GM23248 (cell line): ENCODE results near the gene C22orf42. TPM values are rescaled to one million over a fixed set of nuclear protein-coding genes. Genes with fewer than 3 reads are reported as not detected.
"Not testable (repeated sequence)": the region's sequence is repeated elsewhere in the genome, so short reads cannot be mapped to it uniquely, and the experiment has no call there.

ENCODE experiments used
- DNase-seq: peaks from one replicate; pipeline ENCODE4 v3.0.0-alpha.2; 2015
- H2AFZ ChIP-seq: fragments of 200-600 bp; sonication (generic); 2 replicates; pipeline ENCODE4 v1.6.1; 2016; ENCODE audit warnings: antibody characterized with exemption
- H3F3A ChIP-seq: fragments of 200-600 bp; sonication (generic); 2 replicates; pipeline ENCODE4 v1.6.1; 2016; ENCODE audit warnings: mild to moderate bottlenecking, antibody characterized with exemption, mixed run types; ENCODE audit not compliant: insufficient read depth
- H3K27ac ChIP-seq: fragments of 200-600 bp; sonication (generic); 2 replicates; pipeline ENCODE4 v1.5.1; 2016; ENCODE audit warnings: mild to moderate bottlenecking
- H3K27me3 ChIP-seq: fragments of 200-600 bp; sonication (generic); replicated peaks from 2 replicates; pipeline ENCODE4 v1.6.1; 2016; ENCODE audit warnings: mild to moderate bottlenecking; ENCODE audit not compliant: insufficient read depth
- H3K36me3 ChIP-seq: fragments of 200-600 bp; sonication (generic); 2 replicates; pipeline ENCODE4 v1.6.1; 2016; ENCODE audit warnings: low read depth, mild to moderate bottlenecking
- H3K4me1 ChIP-seq: fragments of 200-600 bp; sonication (generic); 2 replicates; pipeline ENCODE4 v1.6.1; 2016; ENCODE audit warnings: mild to moderate bottlenecking; ENCODE audit not compliant: insufficient read depth
- H3K4me2 ChIP-seq: fragments of 200-600 bp; sonication (generic); one replicate; pipeline ENCODE4 v1.6.1; 2016; ENCODE audit warnings: mild to moderate bottlenecking; ENCODE audit not compliant: unreplicated experiment
- H3K4me3 ChIP-seq: fragments of 200-600 bp; sonication (generic); 2 replicates; pipeline ENCODE4 v1.5.1; 2016; ENCODE audit warnings: mild to moderate bottlenecking
- H3K79me2 ChIP-seq: fragments of 200-600 bp; sonication (generic); 2 replicates; pipeline ENCODE4 v1.6.1; 2016; ENCODE audit warnings: mild to moderate bottlenecking; ENCODE audit not compliant: insufficient read depth
- H3K9ac ChIP-seq: fragments of 200-600 bp; sonication (generic); 2 replicates; pipeline ENCODE4 v1.6.1; 2016; ENCODE audit warnings: mild to moderate bottlenecking
- H3K9me2 ChIP-seq: fragments of 200-600 bp; sonication (generic); 2 replicates; pipeline ENCODE4 v1.6.1; 2016; ENCODE audit warnings: mixed run types, mild to moderate bottlenecking, moderate library complexity; ENCODE audit not compliant: insufficient read depth
- H3K9me3 ChIP-seq: fragments of 200-600 bp; sonication (generic); one replicate; pipeline ENCODE4 v1.6.1; 2017; ENCODE audit warnings: low read depth
- H4K20me1 ChIP-seq: fragments of 200-600 bp; sonication (generic); 2 replicates; pipeline ENCODE4 v1.6.0; 2016; ENCODE audit not compliant: insufficient read depth
- EZH2 ChIP-seq: fragments of 200-600 bp; sonication (generic); IDR thresholded peaks from 2 replicates; pipeline ENCODE4 v1.6.1; 2018; ENCODE audit warnings: antibody characterized with exemption, mild to moderate bottlenecking; ENCODE audit not compliant: insufficient read depth, poor library complexity, severe bottlenecking
- EZH2phosphoT487 ChIP-seq: fragments of 200-600 bp; sonication (generic); IDR thresholded peaks from 2 replicates; pipeline ENCODE4 v1.6.1; 2018; ENCODE audit warnings: antibody characterized with exemption, moderate library complexity, mild to moderate bottlenecking, low read depth; ENCODE audit not compliant: insufficient read depth
- WGBS, 2 experiments: methylation state at CpG; one replicate each; pipeline ENCODE4 v1.1.6; 2015 to 2017; ENCODE audit warnings: low lambda C conversion rate in 2 of 2, low coverage in 1 of 2; ENCODE audit errors: missing lambda C conversion rate in 2 of 2; 5-methylcytosine and 5-hydroxymethylcytosine counted together
- in situ Hi-C: fragments of 300-500 bp; cut with MboI; formaldehyde crosslinking; loops from 2 replicates; pipeline ENCODE4 v1.15.0; 2020
- polyA plus RNA-seq: library from polyadenylated mRNA; unstranded; fragments of >200 nt; fragmentation: Nextera tagmentation; extraction: Ambion mirVana; gene quantifications from 2 replicates; pipeline ENCODE4 v1.2.1, GENCODE V29; 2016
- total RNA-seq: library from RNA; depleted of rRNA; stranded (reverse); fragments of >200 nt; shearing (Covaris generic); gene quantifications from 2 replicates; pipeline ENCODE4 v1.2.3, GENCODE V29; 2014

The C22orf42 gene
- total and polyA plus RNA-seq, 2 experiments from 2014 or later, result not detected

DNA sequence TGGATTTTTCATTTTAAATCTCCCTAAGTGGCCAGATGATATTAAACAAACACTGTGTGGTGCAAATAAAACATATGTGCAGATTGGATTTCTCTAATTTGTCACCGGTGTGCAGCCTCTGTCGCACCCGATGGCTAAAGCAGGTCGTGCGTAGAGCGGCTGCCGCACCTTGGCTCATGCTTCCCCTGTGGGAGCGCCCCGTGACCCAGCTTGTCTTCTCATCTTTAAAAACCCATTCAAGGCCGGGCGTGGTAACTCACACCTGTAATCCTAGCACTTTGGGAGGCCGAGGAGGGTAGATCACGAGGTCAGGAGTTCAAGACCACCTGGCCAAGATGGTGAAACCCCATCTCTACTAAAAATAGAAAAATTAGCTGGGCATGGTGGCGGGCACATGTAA lies 24.3 kb downstream of the C22orf42 start:
- H3K27ac ChIP-seq, in situ Hi-C loops: not testable (repeated sequence)

DNA sequence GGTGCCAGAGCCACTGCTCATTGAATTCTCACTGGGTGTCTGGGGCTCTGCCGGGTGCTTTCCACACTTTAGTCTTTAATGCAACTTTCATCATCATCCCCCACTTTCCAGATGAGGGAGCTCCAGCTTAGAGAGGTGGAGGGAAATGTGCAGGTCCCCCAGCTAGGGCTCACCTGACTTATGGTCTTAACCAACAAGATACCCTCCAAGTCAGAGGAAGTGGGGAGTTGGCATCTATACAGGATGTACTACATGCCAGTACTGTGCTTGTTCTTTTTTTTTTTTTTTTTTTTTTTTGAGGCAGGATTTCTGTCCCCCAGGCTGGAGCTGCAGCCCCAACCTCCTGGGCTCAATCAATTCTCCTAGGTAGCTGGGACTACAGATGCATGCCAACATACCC lies 26.3 kb downstream of the C22orf42 start:
- Histone ChIP-seq H3K27me3 (0 out of 2 replicates have a peak, but pooled peaks cover 6% of the 10 kb centered on the region), H3K79me2 (no peaks in the 10 kb centered on the region), H2AFZ (no peak overlapping the region), H3K4me3 (no peak overlapping the region), H3K9me2 (no peaks in the 10 kb centered on the region), H3K9me3 (no peaks in the 10 kb centered on the region), H3K36me3 (no peaks in the 10 kb centered on the region), H3F3A (no peaks in the 10 kb centered on the region), H3K4me1 (peaks cover 9% of the 10 kb centered on the region; the same call in 1 of the 2 replicates), H3K27ac (no peak overlapping the region), H4K20me1 (no peaks in the 10 kb centered on the region), H3K9ac (no peak overlapping the region), H3K4me2 (no peak overlapping the region)
- in situ Hi-C loops, result no loop called here
- TF ChIP-seq EZH2, result no peak
- no peak for TF ChIP-seq EZH2phosphoT487
- WGBS, 2 experiments, result 92 to 100% methylated on average over 1 of the region's 1 CpG
- DNase-seq, result no peak

More for the DNA sequence above, 24.3 kb downstream of the C22orf42 start:
- H3K9me2 ChIP-seq, DNase-seq, H3K4me1 ChIP-seq, H3K36me3 ChIP-seq, H3F3A ChIP-seq, H3K4me2 ChIP-seq, H4K20me1 ChIP-seq, H3K4me3 ChIP-seq, H3K9me3 ChIP-seq, H3K9ac ChIP-seq, H3K79me2 ChIP-seq, H2AFZ ChIP-seq: not testable (repeated sequence)
- WGBS, 2 experiments, result 75 to 81% methylated on average over 14 of the region's 14 CpGs
- peaks cover 13% of the 10 kb centered on the region for H3K27me3 ChIP-seq

DNA sequence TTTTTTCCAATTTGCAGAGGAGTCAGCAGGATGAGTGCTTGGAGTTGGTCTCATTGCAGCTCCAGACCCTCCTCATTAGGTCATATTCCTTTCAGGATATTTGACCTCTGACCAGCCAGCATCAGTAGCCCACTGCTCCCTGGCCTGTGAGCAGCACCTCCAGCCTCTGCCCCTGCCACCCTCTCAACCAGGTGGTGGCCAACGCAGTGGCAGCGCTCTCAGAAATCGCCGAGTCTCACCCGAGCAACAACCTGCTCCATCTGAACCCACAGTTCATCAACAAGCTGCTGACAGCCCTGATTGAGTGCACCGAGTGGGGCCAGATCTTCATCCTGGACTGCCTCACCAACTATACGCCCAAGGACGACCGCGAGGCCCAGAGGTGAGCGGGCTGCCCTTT lies 27.0 kb downstream of the C22orf42 start:
- no peak overlapping the region for H3K4me2 ChIP-seq
- H3K9me2 ChIP-seq, result no peaks in the 10 kb centered on the region
- H3K4me1 ChIP-seq, result peaks cover 9% of the 10 kb centered on the region; the same call in 1 of the 2 replicates
- in situ Hi-C loops, result no loop called here
- no peak overlapping the region for H3K9ac ChIP-seq
- no peaks in the 10 kb centered on the region for H3K36me3 ChIP-seq
- H3K79me2 ChIP-seq, result no peaks in the 10 kb centered on the region
- no peak for TF ChIP-seq EZH2
- TF ChIP-seq EZH2phosphoT487, result no peak
- no peaks in the 10 kb centered on the region for H3K9me3 ChIP-seq
- no peaks in the 10 kb centered on the region for H4K20me1 ChIP-seq
- WGBS, 2 experiments, result 70 to 73% methylated on average over 11 of the region's 11 CpGs
- no peaks in the 10 kb centered on the region for H3F3A ChIP-seq
- no peak overlapping the region for H2AFZ ChIP-seq
- no peak overlapping the region for H3K27ac ChIP-seq
- 0 out of 2 replicates have a peak, but pooled peaks cover 6% of the 10 kb centered on the region for H3K27me3 ChIP-seq
- H3K4me3 ChIP-seq, result no peak overlapping the region
- no peak for DNase-seq

GRCh38 chr22:32130464-32130863 lies 28.6 kb downstream of the C22orf42 start:
- 0 out of 2 replicates have a peak, but pooled peaks cover 6% of the 10 kb centered on the region for H3K27me3 ChIP-seq

DNA sequence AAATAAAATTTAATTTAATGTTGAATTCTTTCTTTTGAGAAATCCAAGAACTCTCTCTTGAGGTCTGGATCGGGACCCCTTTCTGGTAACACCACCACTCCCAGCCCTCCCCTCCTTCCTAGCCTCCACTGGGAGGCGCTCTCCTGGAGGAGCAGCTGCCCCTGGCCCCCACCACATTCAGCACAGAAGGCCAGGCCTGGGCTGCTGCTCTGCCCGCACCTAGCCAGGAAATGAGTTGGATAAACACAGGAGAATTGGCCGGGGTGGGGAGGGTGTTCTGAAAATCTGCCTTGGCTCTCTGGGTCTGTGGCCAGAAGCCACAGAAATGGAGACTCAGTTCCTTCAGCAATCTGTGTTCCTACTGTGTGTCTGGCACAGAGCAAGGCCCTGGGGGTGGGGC lies 31.2 kb downstream of the C22orf42 start:
- WGBS, 2 experiments, result 49 to 51% methylated on average over 4 of the region's 4 CpGs
- in situ Hi-C loops, result no loop called here
- Histone ChIP-seq H3K4me3 (no peak overlapping the region), H3K4me1 (no peaks in the 10 kb centered on the region), H3K4me2 (no peak overlapping the region), H3F3A (no peaks in the 10 kb centered on the region), H3K9ac (no peak overlapping the region), H3K9me2 (no peaks in the 10 kb centered on the region), H3K79me2 (no peaks in the 10 kb centered on the region), H3K27me3 (0 out of 2 replicates have a peak, but pooled peaks cover 3% of the 10 kb centered on the region), H4K20me1 (no peaks in the 10 kb centered on the region), H2AFZ (no peak overlapping the region), H3K9me3 (no peaks in the 10 kb centered on the region), H3K27ac (no peak overlapping the region), H3K36me3 (no peaks in the 10 kb centered on the region)
- DNase-seq, result no peak
- TF ChIP-seq EZH2 (no peak), EZH2phosphoT487 (no peak)

More at GRCh38 chr22:32130464-32130863, 28.6 kb downstream of the C22orf42 start:
- Histone ChIP-seq H3F3A (no peaks in the 10 kb centered on the region), H3K4me2 (no peak overlapping the region), H3K4me1 (peaks cover under 1% of the 10 kb centered on the region; the same call in 1 of the 2 replicates), H2AFZ (no peak overlapping the region), H3K36me3 (no peaks in the 10 kb centered on the region), H3K27ac (no peak overlapping the region), H3K79me2 (no peaks in the 10 kb centered on the region), H4K20me1 (no peaks in the 10 kb centered on the region), H3K9me3 (no peaks in the 10 kb centered on the region), H3K9me2 (no peaks in the 10 kb centered on the region), H3K4me3 (no peak overlapping the region), H3K9ac (no peak overlapping the region)
- in situ Hi-C loops, result no loop called here
- WGBS, 2 experiments, result 0 to 8% methylated on average over 2 of the region's 2 CpGs
- no peak for TF ChIP-seq EZH2
- TF ChIP-seq EZH2phosphoT487, result no peak
- peak; percentile 20 for DNase-seq
